Left lung (tissue), 10 donors: ENCODE results near the gene RARB. TPM values are rescaled to one million over a fixed set of nuclear protein-coding genes. Genes with fewer than 3 reads are reported as not detected.

Experiments used
- ATAC-seq: fragments of 200-7000 bp; cut with Tn5 transposase; one replicate; pipeline ENCODE4 v1.9.1; 2020; ENCODE audit warnings: moderate library complexity
- DNase-seq, 4 donors: peaks; one replicate each; pipeline ENCODE4 v3.0.0-alpha.2; 2013 to 2020
- H3K27ac ChIP-seq, 2 donors: fragments of 200-600 bp; sonication (generic) in 1 of 2; one replicate each; pipeline versions ENCODE4 v1.5.0 to v1.8.0; 2020 to 2021
- H3K27me3 ChIP-seq, 2 donors: fragments of 200-600 bp; sonication (generic) in 1 of 2; one replicate each; pipeline versions ENCODE4 v1.5.0 to v1.8.0; 2020 to 2021
- H3K36me3 ChIP-seq, 2 donors: fragments of 200-600 bp; sonication (generic) in 1 of 2; one replicate each; pipeline versions ENCODE4 v1.5.0 to v1.8.0; 2020 to 2021
- H3K4me1 ChIP-seq, 2 donors: fragments of 200-600 bp; one replicate each; pipeline ENCODE4 v1.8.0; 2021
- H3K4me3 ChIP-seq, 2 donors: fragments of 200-600 bp; sonication (generic) in 1 of 2; one replicate each; pipeline versions ENCODE4 v1.5.0 to v1.8.0; 2020 to 2021; ENCODE audit warnings: mild to moderate bottlenecking in 1 of 2
- H3K9me3 ChIP-seq, 2 donors: fragments of 200-600 bp; sonication (generic) in 1 of 2; one replicate each; pipeline versions ENCODE4 v1.5.0 to v1.8.0; 2020 to 2021
- CTCF ChIP-seq, 2 donors: fragments of 200-600 bp; sonication (generic) in 1 of 2; IDR thresholded peaks; one replicate each; pipeline versions ENCODE4 v1.5.0 to v1.8.0; 2021; ENCODE audit warnings: antibody characterized with exemption in 2 of 2
- intact Hi-C, 2 donors: fragments of 100-400 bp; cut with DNase I; formaldehyde crosslinking; loops; one replicate each; pipeline versions ENCODE4 v1.11.2 to v1.14.2; 2022
- polyA plus RNA-seq, 6 donors: library from polyadenylated mRNA; unstranded; fragments of 120-200 nt; gene quantifications; one replicate each; pipeline ENCODE4 v1.2.1, GENCODE V29; 2013; ENCODE audit not compliant: insufficient read length in 6 of 6
- total RNA-seq, 2 donors: library from RNA; stranded (reverse); fragmentation: NEBNext Ultra II Directional; extraction: Animal tissue kit (Norgen Biotek cat#: 25700); gene quantifications; one replicate each; pipeline ENCODE4 v1.2.1, GENCODE V29; 2021
- donor health status: DM: no; HTN: yes; CAD: no.
- donor health status: DM: no; HTN: no; CAD: no.

Gene RARB
- total and polyA plus RNA-seq, 8 donors: 4.1 to 40.1 (median 33.3) TPM

- TF ChIP-seq CTCF (IDR thresholded peaks at IDR 0.05): no peak
- no peak for DNase-seq
- no peaks in the 10 kb centered on the region for H3K27me3 ChIP-seq
- H3K27ac ChIP-seq: no peak overlapping the region
- no peak overlapping the region for H3K4me3 ChIP-seq
- ATAC-seq: no peak
- H3K4me1 ChIP-seq: no peaks in the 10 kb centered on the region
- H3K36me3 ChIP-seq: no peaks in the 10 kb centered on the region
- H3K9me3 ChIP-seq: no peaks in the 10 kb centered on the region
- intact Hi-C loops: no loop called here
Measured at GRCh38 chr3:25563601-25564000, 135.5 kb downstream of the RARB start.

DNA sequence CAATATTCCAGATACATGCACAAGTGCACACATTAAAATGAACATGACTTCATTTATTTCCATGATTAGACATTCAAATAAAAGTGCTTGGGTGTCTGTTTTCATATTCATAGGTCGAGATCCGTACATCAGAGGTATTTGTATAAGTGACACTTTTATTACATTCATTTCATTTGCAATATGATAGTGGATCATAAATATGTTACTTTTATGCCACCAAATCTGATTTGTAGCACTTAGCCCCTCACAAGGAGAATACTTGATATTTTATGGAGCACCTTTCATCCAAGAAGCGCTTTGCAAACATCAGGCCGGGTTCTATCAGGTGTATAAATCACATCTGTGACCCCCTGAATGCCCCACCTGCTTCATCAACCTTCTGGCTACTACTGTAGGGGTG, 136.0 kb downstream of the RARB start:
- intact Hi-C loops: no loop called here
- no peaks in the 10 kb centered on the region for H3K9me3 ChIP-seq
- ATAC-seq (no peak), DNase-seq (no peak)
- TF ChIP-seq CTCF (IDR thresholded peaks at IDR 0.05): no peak
- H3K27ac ChIP-seq: no peak overlapping the region
- no peaks in the 10 kb centered on the region for H3K36me3 ChIP-seq
- no peaks in the 10 kb centered on the region for H3K27me3 ChIP-seq
- H3K4me1 ChIP-seq: no peaks in the 10 kb centered on the region
- H3K4me3 ChIP-seq: no peak overlapping the region

DNA sequence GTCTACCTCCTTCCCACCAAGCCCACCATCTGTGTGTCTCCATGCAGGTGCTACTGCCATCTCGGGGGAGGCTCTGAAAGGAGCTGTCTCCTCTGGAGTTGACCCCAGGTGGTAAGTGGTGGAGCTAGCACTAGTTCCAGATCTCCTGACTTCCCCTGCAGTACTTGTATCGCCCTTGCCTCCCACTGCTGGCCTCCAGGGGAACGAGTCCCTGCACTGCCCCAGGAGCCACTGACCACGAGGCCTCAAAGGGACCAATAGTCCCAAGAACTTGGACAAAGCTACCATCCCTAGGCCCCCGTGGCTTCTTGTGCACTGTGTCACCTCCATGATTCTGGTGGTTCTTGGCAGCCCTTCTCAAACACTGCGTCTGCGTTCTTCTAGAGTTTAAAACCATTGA, 137.7 kb downstream of the RARB start:
- Histone ChIP-seq H3K4me3 (no peak overlapping the region), H3K9me3 (no peaks in the 10 kb centered on the region), H3K36me3 (no peaks in the 10 kb centered on the region), H3K27ac (no peak overlapping the region), H3K27me3 (no peaks in the 10 kb centered on the region), H3K4me1 (no peaks in the 10 kb centered on the region)
- no peak for TF ChIP-seq CTCF (IDR thresholded peaks at IDR 0.05)
- DNase-seq (no peak), ATAC-seq (no peak)
- intact Hi-C loops: no loop called here

GRCh38 chr3:25566358-25566920, 138.4 kb downstream of the RARB start:
- Histone ChIP-seq H3K36me3 (no peaks in the 10 kb centered on the region), H3K27me3 (no peaks in the 10 kb centered on the region), H3K9me3 (no peaks in the 10 kb centered on the region), H3K27ac (no peak overlapping the region), H3K4me1 (no peaks in the 10 kb centered on the region), H3K4me3 (no peak overlapping the region)
- DNase-seq: no peak
- ATAC-seq: no peak
- intact Hi-C loops: no loop called here
- no peak for TF ChIP-seq CTCF (IDR thresholded peaks at IDR 0.05)

GRCh38 chr3:25567388-25567787, 139.3 kb downstream of the RARB start:
- H3K27ac ChIP-seq: no peak overlapping the region
- H3K36me3 ChIP-seq: no peaks in the 10 kb centered on the region
- TF ChIP-seq CTCF (IDR thresholded peaks at IDR 0.05): no peak
- no peak overlapping the region for H3K4me3 ChIP-seq
- intact Hi-C loops: no loop called here
- H3K27me3 ChIP-seq: no peaks in the 10 kb centered on the region
- H3K9me3 ChIP-seq: no peaks in the 10 kb centered on the region
- ATAC-seq (no peak), DNase-seq (no peak)
- no peaks in the 10 kb centered on the region for H3K4me1 ChIP-seq
